SK-N-SH (cell line): Measurements from ENCODE around the gene CDC42EP3. TPM values are rescaled to one million over a fixed set of nuclear protein-coding genes. Genes with fewer than 3 reads are reported as not detected.

Experiments
- CTCF ChIA-PET: fragments of 300-600, 350-600 bp; formaldehyde crosslinking; extraction: SDS; loops from one replicate; lab custom pipeline; 2021; lab: Yijun Ruan, JAX
- POLR2A ChIA-PET: fragments of 350-600 bp; sonication (Branson Sonifier 250); formaldehyde crosslinking; extraction: SDS; loops from one replicate; lab custom pipeline; 2020; ENCODE audit warnings: antibody characterized with exemption, inconsistent platforms; lab: Yijun Ruan, JAX
- DNase-seq: peaks from one replicate; pipeline ENCODE4 v3.0.0; 2012
- H2AFZ ChIP-seq: fragments of 200-600 bp; sonication (generic); 2 replicates; pipeline ENCODE4 v1.8.1; 2016; ENCODE audit warnings: antibody characterized with exemption, mild to moderate bottlenecking, low read depth
- H3F3A ChIP-seq: fragments of 200-600 bp; sonication (generic); replicated peaks from 2 replicates; pipeline ENCODE3; 2016; ENCODE audit warnings: antibody characterized with exemption, mild to moderate bottlenecking; ENCODE audit not compliant: insufficient read depth
- H3K27ac ChIP-seq, 2 experiments: fragments of 200-500 bp in 1 of 2; fragments of 200-600 bp in 1 of 2; sonication (Bioruptor generic) in 1 of 2; sonication (generic), shearing (Covaris generic) in 1 of 2; 2 replicates each; pipeline versions ENCODE4 v1.5.1 to v1.6.1; 2014 to 2016; ENCODE audit warnings: low read depth in 2 of 2, inconsistent platforms in 1 of 2, low read length in 1 of 2, mild to moderate bottlenecking in 1 of 2, mixed read lengths in 1 of 2
- H3K27me3 ChIP-seq: fragments of 200-600 bp; sonication (generic), shearing (Covaris generic); 2 replicates; pipeline ENCODE4 v1.6.1; 2016; ENCODE audit warnings: mixed run types; ENCODE audit not compliant: insufficient read depth
- H3K36me3 ChIP-seq, 2 experiments: fragments of 200-500 bp in 1 of 2; fragments of 200-600 bp in 1 of 2; sonication (Bioruptor generic) in 1 of 2; sonication (generic) in 1 of 2; replicated peaks in 1 of 2; 2 replicates each; pipeline versions ENCODE3 to v1.5.1; 2014 to 2016; ENCODE audit warnings: low read length in 1 of 2, mild to moderate bottlenecking in 1 of 2; ENCODE audit not compliant: insufficient read depth in 2 of 2, control insufficient read depth in 1 of 2
- H3K4me1 ChIP-seq, 2 experiments: fragments of 200-500 bp in 1 of 2; fragments of 200-600 bp in 1 of 2; sonication (Bioruptor generic) in 1 of 2; sonication (generic), shearing (Covaris generic) in 1 of 2; 2 replicates each; pipeline versions ENCODE4 v1.5.1 to v1.6.1; 2014 to 2016; ENCODE audit warnings: low read depth in 1 of 2, low read length in 1 of 2, mixed run types in 1 of 2; ENCODE audit not compliant: insufficient read depth in 2 of 2, control insufficient read depth in 1 of 2
- H3K4me2 ChIP-seq: fragments of 200-600 bp; sonication (generic), shearing (Covaris generic); 2 replicates; pipeline ENCODE4 v1.6.1; 2017; ENCODE audit warnings: mixed run types
- H3K4me3 ChIP-seq, 2 experiments: fragments of 200-500 bp in 1 of 2; fragments of 200-600 bp in 1 of 2; sonication (Bioruptor generic) in 1 of 2; sonication (generic), shearing (Covaris generic) in 1 of 2; 2 replicates each; pipeline versions ENCODE4 v1.5.1 to v1.8.1; 2014 to 2016; ENCODE audit warnings: low read depth in 2 of 2, inconsistent platforms in 1 of 2, low read length in 1 of 2, mild to moderate bottlenecking in 1 of 2, mixed read lengths in 1 of 2, moderate library complexity in 1 of 2
- H3K79me2 ChIP-seq: fragments of 200-600 bp; sonication (generic); 2 replicates; pipeline ENCODE4 v1.8.1; 2017; ENCODE audit warnings: mild to moderate bottlenecking; ENCODE audit not compliant: insufficient read depth
- H3K9ac ChIP-seq: fragments of 200-600 bp; sonication (generic); 2 replicates; pipeline ENCODE4 v1.6.1; 2017; ENCODE audit warnings: mixed run types
- H3K9me2 ChIP-seq: fragments of 200-600 bp; sonication (generic); 2 replicates; pipeline ENCODE4 v1.6.1; 2017; ENCODE audit warnings: mixed run types
- H3K9me3 ChIP-seq: fragments of 200-600 bp; sonication (generic); 2 replicates; pipeline ENCODE4 v1.6.1; 2017; ENCODE audit warnings: mixed run types, mild to moderate bottlenecking, moderate library complexity
- H4K20me1 ChIP-seq: fragments of 200-600 bp; sonication (generic); 2 replicates; pipeline ENCODE4 v1.6.1; 2017; ENCODE audit warnings: mild to moderate bottlenecking, mixed run types; ENCODE audit not compliant: insufficient read depth
- ELF1 ChIP-seq: IDR thresholded peaks from 2 replicates; pipeline ENCODE4 v1.4.0; 2012
- EP300 ChIP-seq, 2 experiments: IDR thresholded peaks; 2 replicates each; pipeline versions ENCODE4 v1.4.0 to v1.6.1; 2012; ENCODE audit warnings: borderline replicate concordance in 1 of 2, low read depth in 1 of 2, low read length in 1 of 2
- FOSL2 ChIP-seq: IDR thresholded peaks from 2 replicates; pipeline ENCODE4 v1.4.0; 2012; ENCODE audit warnings: low read depth, mild to moderate bottlenecking, moderate library complexity, borderline replicate concordance
- FOXJ3 ChIP-seq: sonication (generic); formaldehyde crosslinking; IDR thresholded peaks from 2 replicates; pipeline ENCODE4 v1.5.1; 2020; ENCODE audit warnings: mild to moderate bottlenecking, missing genetic modification reagents
- JUND ChIP-seq: IDR thresholded peaks from 2 replicates; pipeline ENCODE4 v1.4.0; 2012
- MXI1 ChIP-seq: IDR thresholded peaks from 2 replicates; pipeline ENCODE4 v1.6.1; 2012; ENCODE audit warnings: mild to moderate bottlenecking, low read depth, low read length, improper control_type of control experiment
- POLR2AphosphoS5 ChIP-seq: IDR thresholded peaks from 2 replicates; pipeline ENCODE4 v1.6.1; 2012; ENCODE audit warnings: low read depth, low read length
- RAD21 ChIP-seq: IDR thresholded peaks from 2 replicates; pipeline ENCODE4 v1.6.1; 2012; ENCODE audit warnings: mild to moderate bottlenecking, low read length
- RCOR1 ChIP-seq: fragments of 150-350 bp; IDR thresholded peaks from 2 replicates; pipeline ENCODE4 v1.6.1; 2017; ENCODE audit warnings: antibody characterized with exemption, low read length
- SIN3A ChIP-seq: IDR thresholded peaks from 2 replicates; pipeline ENCODE4 v1.6.1; 2012; ENCODE audit warnings: low read depth, mild to moderate bottlenecking, low read length, moderate library complexity, borderline replicate concordance
- SMC3 ChIP-seq: IDR thresholded peaks from 2 replicates; pipeline ENCODE4 v1.6.1; 2012; ENCODE audit warnings: low read depth, low read length, improper control_type of control experiment
- TAF1 ChIP-seq: IDR thresholded peaks from 2 replicates; pipeline ENCODE4 v1.6.1; 2012; ENCODE audit warnings: low read depth, mild to moderate bottlenecking, low read length, moderate library complexity, borderline replicate concordance
- TCF12 ChIP-seq: IDR thresholded peaks from 2 replicates; pipeline ENCODE4 v1.4.0; 2012
- TEAD4 ChIP-seq: IDR thresholded peaks from 2 replicates; pipeline ENCODE4 v1.4.0; 2012; ENCODE audit warnings: mild to moderate bottlenecking, borderline replicate concordance; ENCODE audit not compliant: insufficient read depth
- YY1 ChIP-seq: IDR thresholded peaks from 2 replicates; pipeline ENCODE4 v1.4.0; 2012; ENCODE audit warnings: low read depth, mild to moderate bottlenecking
- WGBS: methylation state at CpG from one replicate; pipeline ENCODE4 v1.1.6; 2017; ENCODE audit warnings: low lambda C conversion rate; 5-methylcytosine and 5-hydroxymethylcytosine counted together
- polyA plus RNA-seq, 3 experiments: library from polyadenylated mRNA; depleted of rRNA; stranded (reverse); fragments of >200 nt; gene quantifications; 2 replicates each; pipeline ENCODE4 v1.2.3, GENCODE V29; 2012
- TF ChIP-seq, protein P1 (sequence below): fragments of 200-600 bp; sonication (generic); IDR thresholded peaks from 2 replicates; pipeline ENCODE4 v1.6.1; 2017; ENCODE audit warnings: antibody characterized with exemption, mild to moderate bottlenecking, moderate library complexity
- TF ChIP-seq, protein P2 (sequence below): fragments of 150-350 bp; IDR thresholded peaks from 2 replicates; pipeline ENCODE4 v1.6.1; 2016; ENCODE audit warnings: mild to moderate bottlenecking, low read depth, low read length
- TF ChIP-seq, protein P3 (sequence below): IDR thresholded peaks from 2 replicates; pipeline ENCODE4 v1.4.0; 2012; ENCODE audit warnings: low read depth, borderline replicate concordance
- TF ChIP-seq, protein P4 (sequence below): IDR thresholded peaks from 2 replicates; pipeline ENCODE4 v1.4.0; 2012; ENCODE audit warnings: low read depth, borderline replicate concordance

CDC42EP3 gene
- polyA plus RNA-seq, 1 of the 3 experiments (the other 2 are of a cell fraction) = 87.5 TPM

DNA sequence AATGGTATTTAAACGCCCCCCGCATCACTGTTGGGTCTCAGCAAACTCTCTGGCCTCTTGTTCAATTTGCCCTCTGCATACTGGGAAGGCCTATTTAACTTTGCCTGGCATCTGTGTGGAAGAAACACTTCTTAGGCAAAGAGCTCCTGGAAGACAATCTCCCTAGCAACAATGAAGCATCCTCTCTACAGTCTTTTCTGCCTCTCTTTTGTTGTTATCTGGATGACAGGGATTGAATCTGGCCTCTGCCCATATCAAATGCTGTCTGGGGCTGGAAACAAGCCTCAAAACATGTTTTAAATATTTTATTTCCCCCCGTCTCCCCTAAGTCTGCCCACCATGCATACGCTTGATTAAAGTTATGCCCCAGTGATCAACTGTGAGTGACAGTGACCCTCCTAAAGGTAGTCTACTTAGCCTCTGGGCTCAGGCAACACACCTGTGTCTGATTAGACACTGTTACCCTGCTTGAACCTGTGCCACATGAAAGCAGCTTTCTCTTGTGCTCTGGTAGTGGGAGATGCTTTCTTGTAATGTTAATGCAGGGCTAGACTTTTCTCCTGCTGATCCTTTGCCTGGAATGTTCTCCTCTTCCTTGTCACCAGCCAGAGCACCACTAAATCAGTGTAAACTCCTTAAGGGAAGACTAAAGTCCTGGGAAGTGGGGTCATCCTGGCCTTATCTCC is 34.9 kb downstream of the CDC42EP3 start (continued):
- TF ChIP-seq, protein P1, sequence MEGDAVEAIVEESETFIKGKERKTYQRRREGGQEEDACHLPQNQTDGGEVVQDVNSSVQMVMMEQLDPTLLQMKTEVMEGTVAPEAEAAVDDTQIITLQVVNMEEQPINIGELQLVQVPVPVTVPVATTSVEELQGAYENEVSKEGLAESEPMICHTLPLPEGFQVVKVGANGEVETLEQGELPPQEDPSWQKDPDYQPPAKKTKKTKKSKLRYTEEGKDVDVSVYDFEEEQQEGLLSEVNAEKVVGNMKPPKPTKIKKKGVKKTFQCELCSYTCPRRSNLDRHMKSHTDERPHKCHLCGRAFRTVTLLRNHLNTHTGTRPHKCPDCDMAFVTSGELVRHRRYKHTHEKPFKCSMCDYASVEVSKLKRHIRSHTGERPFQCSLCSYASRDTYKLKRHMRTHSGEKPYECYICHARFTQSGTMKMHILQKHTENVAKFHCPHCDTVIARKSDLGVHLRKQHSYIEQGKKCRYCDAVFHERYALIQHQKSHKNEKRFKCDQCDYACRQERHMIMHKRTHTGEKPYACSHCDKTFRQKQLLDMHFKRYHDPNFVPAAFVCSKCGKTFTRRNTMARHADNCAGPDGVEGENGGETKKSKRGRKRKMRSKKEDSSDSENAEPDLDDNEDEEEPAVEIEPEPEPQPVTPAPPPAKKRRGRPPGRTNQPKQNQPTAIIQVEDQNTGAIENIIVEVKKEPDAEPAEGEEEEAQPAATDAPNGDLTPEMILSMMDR = no peak
- no peak for TF ChIP-seq TAF1
- no peak for TF ChIP-seq RCOR1
- no peak; the same call in 1 of the 2 replicates for TF ChIP-seq POLR2AphosphoS5
- TF ChIP-seq, protein P2, sequence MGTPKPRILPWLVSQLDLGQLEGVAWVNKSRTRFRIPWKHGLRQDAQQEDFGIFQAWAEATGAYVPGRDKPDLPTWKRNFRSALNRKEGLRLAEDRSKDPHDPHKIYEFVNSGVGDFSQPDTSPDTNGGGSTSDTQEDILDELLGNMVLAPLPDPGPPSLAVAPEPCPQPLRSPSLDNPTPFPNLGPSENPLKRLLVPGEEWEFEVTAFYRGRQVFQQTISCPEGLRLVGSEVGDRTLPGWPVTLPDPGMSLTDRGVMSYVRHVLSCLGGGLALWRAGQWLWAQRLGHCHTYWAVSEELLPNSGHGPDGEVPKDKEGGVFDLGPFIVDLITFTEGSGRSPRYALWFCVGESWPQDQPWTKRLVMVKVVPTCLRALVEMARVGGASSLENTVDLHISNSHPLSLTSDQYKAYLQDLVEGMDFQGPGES = no peak
- TF ChIP-seq RAD21 = 0 out of 2 replicates have a peak, but pooled peaks have one; percentile 18
- no peak for TF ChIP-seq TEAD4
- TF ChIP-seq FOSL2 = no peak

DNA sequence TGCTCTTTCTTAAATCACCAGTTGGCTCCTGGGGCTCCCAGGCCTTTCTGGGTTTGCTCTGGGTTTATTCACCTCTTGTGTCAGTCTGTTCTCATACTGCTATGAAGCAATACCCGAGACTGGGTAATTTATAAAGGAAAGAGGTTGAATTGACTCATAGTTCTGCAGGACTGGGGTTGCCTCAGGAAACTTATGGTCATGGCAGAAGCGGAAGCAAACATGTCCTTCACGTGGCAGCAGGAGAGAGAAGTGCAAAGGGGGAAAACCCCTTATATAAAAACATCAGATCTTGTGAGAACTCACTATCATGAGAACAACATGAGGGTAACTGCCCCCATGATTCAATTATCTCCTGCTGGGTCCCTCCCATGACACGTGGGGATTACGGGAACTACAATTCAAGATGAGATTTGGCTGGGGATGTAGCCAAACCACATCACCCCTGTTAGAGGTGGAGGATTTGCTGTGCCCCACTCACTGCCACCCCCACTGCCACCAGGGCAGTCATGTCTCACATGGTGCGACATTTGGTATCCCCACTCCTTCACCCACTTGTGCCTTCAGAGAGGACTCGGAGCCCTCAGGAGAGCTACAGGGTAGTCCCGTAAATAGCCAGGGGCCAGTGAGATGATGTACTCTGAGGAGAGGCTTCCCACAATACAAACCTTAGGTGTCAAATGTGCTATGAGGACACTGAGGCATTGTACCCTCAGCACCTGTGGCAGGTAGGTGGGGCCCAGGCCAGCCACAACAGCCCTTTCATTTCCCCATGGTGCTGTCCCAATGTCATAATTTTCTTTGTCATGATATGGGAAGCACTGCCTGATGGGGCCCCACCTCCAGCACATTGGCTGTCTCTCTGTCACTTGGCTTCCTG is 35.7 kb downstream of the CDC42EP3 start:
- H3K9ac ChIP-seq = no peak overlapping the region
- no peak for DNase-seq
- no peaks in the 10 kb centered on the region for H4K20me1 ChIP-seq
- H3K27ac ChIP-seq = peak overlapping the region; percentile 26 to 75; a peak in 3 of 4 replicates
- no peak overlapping the region for H3K4me2 ChIP-seq
- H3K27me3 ChIP-seq = no peaks in the 10 kb centered on the region
- H3K4me3 ChIP-seq = no peak overlapping the region
- no peaks in the 10 kb centered on the region for H3K9me2 ChIP-seq
- TF ChIP-seq TEAD4 = no peak
- TF ChIP-seq MXI1 = no peak
- TF ChIP-seq, protein P3, sequence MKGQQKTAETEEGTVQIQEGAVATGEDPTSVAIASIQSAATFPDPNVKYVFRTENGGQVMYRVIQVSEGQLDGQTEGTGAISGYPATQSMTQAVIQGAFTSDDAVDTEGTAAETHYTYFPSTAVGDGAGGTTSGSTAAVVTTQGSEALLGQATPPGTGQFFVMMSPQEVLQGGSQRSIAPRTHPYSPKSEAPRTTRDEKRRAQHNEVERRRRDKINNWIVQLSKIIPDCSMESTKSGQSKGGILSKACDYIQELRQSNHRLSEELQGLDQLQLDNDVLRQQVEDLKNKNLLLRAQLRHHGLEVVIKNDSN = no peak
- no peak for TF ChIP-seq JUND
- TF ChIP-seq FOXJ3 (CRISPR knock-in tag) = no peak
- TF ChIP-seq POLR2AphosphoS5 = no peak
- TF ChIP-seq SIN3A = no peak
- TF ChIP-seq TCF12 = no peak
- no peak for TF ChIP-seq EP300 (IDR thresholded peaks at IDR 0.05; ENCODE audit: borderline replicate concordance in 1 of 2, low read depth in 1 of 2, low read length in 1 of 2)
- no peak for TF ChIP-seq ELF1
- TF ChIP-seq, protein P4, sequence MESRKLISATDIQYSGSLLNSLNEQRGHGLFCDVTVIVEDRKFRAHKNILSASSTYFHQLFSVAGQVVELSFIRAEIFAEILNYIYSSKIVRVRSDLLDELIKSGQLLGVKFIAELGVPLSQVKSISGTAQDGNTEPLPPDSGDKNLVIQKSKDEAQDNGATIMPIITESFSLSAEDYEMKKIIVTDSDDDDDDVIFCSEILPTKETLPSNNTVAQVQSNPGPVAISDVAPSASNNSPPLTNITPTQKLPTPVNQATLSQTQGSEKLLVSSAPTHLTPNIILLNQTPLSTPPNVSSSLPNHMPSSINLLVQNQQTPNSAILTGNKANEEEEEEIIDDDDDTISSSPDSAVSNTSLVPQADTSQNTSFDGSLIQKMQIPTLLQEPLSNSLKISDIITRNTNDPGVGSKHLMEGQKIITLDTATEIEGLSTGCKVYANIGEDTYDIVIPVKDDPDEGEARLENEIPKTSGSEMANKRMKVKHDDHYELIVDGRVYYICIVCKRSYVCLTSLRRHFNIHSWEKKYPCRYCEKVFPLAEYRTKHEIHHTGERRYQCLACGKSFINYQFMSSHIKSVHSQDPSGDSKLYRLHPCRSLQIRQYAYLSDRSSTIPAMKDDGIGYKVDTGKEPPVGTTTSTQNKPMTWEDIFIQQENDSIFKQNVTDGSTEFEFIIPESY = no peak
- no peak for TF ChIP-seq SMC3
- TF ChIP-seq RAD21 = no peak
- no peak for TF ChIP-seq YY1
- H3K36me3 ChIP-seq = peaks cover 7 to 16% of the 10 kb centered on the region in 2 experiments
- H3K9me3 ChIP-seq = no peaks in the 10 kb centered on the region
- peaks cover 10% of the 10 kb centered on the region; the same call in 1 of the 2 replicates for H3K79me2 ChIP-seq
- peaks cover 28% of the 10 kb centered on the region for H3F3A ChIP-seq
- WGBS = 86% methylated on average over 8 of the region's 8 CpGs
- H2AFZ ChIP-seq = no peak overlapping the region
- CTCF ChIA-PET = interaction anchor here (1.2 to 2.6 kb wide), 4 partner anchors 14 to 242 kb away, joined by 3 to 9 read pairs (median 4); no protein-coding TSS in a partner anchor
- POLR2A ChIA-PET = no interaction called here
- H3K4me1 ChIP-seq = peaks cover 15 to 56% of the 10 kb centered on the region in 2 experiments; a peak in 3 of 4 replicates
